Endothelial cell of umbilical vein (primary cell): ENCODE measurements around the gene TIGD7. TPM values are rescaled to one million over a fixed set of nuclear protein-coding genes. Genes with fewer than 3 reads are reported as not detected.

Source experiments
- BruUV-seq: library from RNA; stranded (reverse); fragments of 400-500 nt; replicated peaks from 2 replicates; lab custom pipeline; 2021; lab: Mats Ljungman, UMichigan
- CTCF ChIA-PET: fragments of 300-600, 350-600 bp; sonication (Branson Sonifier 250); formaldehyde crosslinking; loops from one replicate; lab custom pipeline; 2021; ENCODE audit warnings: antibody characterized with exemption, inconsistent platforms; lab: Charles Lee
- POLR2A ChIA-PET: fragments of 300-600, 350-600 bp; sonication (Branson Sonifier 250); formaldehyde crosslinking; loops from one replicate; lab custom pipeline; 2021; ENCODE audit warnings: antibody characterized with exemption, inconsistent platforms; lab: Charles Lee
- DNase-seq: peaks from one replicate; pipeline ENCODE4 v3.0.0-alpha.2; 2011; ENCODE audit warnings: low read depth, low spot score
- FAIRE-seq: peaks from 2 replicates; lab custom pipeline; 2011; peaks lifted over from hg19 to GRCh38; lab: Jason Lieb, UNC
- H2AFZ ChIP-seq: 2 replicates; pipeline ENCODE4 v1.6.0; 2012; ENCODE audit warnings: low read depth, low read length, control low read depth, inconsistent platforms
- H3K27ac ChIP-seq: 2 replicates; pipeline ENCODE4 v1.5.1; 2011; ENCODE audit warnings: low read depth, mild to moderate bottlenecking, control low read depth, low read length, moderate library complexity; ENCODE audit not compliant: insufficient read depth
- H3K27me3 ChIP-seq, 2 experiments: 2 replicates each; pipeline versions ENCODE4 v1.6.0 to v1.6.1; 2011; ENCODE audit warnings: low read length in 2 of 2, mixed read lengths in 1 of 2; ENCODE audit not compliant: control insufficient read depth in 2 of 2, insufficient read depth in 2 of 2
- H3K36me3 ChIP-seq, 2 experiments: 2 replicates in 1 of 2; 3 replicates in 1 of 2; pipeline ENCODE4 v1.5.1; 2011; ENCODE audit warnings: low read length in 2 of 2, mild to moderate bottlenecking in 1 of 2, moderate library complexity in 1 of 2; ENCODE audit not compliant: control insufficient read depth in 2 of 2, insufficient read depth in 2 of 2; ENCODE audit errors: extremely low read depth in 1 of 2
- H3K4me1 ChIP-seq: 3 replicates; pipeline ENCODE4 v1.5.1; 2011; ENCODE audit warnings: mild to moderate bottlenecking, low read length; ENCODE audit not compliant: control insufficient read depth, insufficient read depth; ENCODE audit errors: extremely low read depth
- H3K4me2 ChIP-seq: 2 replicates; pipeline ENCODE4 v1.6.1; 2011; ENCODE audit warnings: low read length, control low read depth, mixed read lengths; ENCODE audit not compliant: insufficient read depth
- H3K4me3 ChIP-seq, 3 experiments: fragments of 200-600 bp in 1 of 3; sonication (generic), shearing (Covaris generic) in 1 of 3; replicated peaks in 1 of 3; 2 replicates each; pipeline ENCODE4 v1.5.1; 2011 to 2016; ENCODE audit warnings: control low read depth in 3 of 3, low read length in 3 of 3, mild to moderate bottlenecking in 2 of 3, inconsistent platforms in 1 of 3, low read depth in 1 of 3, moderate library complexity in 1 of 3; ENCODE audit not compliant: insufficient read depth in 1 of 3
- H3K79me2 ChIP-seq: 2 replicates; pipeline ENCODE4 v1.6.0; 2012; ENCODE audit warnings: low read length, inconsistent platforms; ENCODE audit not compliant: control insufficient read depth, insufficient read depth
- H3K9ac ChIP-seq: replicated peaks from 2 replicates; pipeline ENCODE3; 2011; ENCODE audit warnings: low read length, control low read depth; ENCODE audit not compliant: insufficient read depth; ENCODE audit errors: extremely low read depth
- H3K9me1 ChIP-seq: replicated peaks from 3 replicates; pipeline ENCODE4 v1.6.0; 2011; ENCODE audit warnings: mild to moderate bottlenecking, low read length; ENCODE audit not compliant: control insufficient read depth, insufficient read depth; ENCODE audit errors: extremely low read depth
- H3K9me3 ChIP-seq: replicated peaks from 2 replicates; pipeline ENCODE4 v1.5.1; 2012; ENCODE audit warnings: low read length, inconsistent platforms; ENCODE audit not compliant: control insufficient read depth, insufficient read depth
- H4K20me1 ChIP-seq: replicated peaks from 2 replicates; pipeline ENCODE3; 2011; ENCODE audit warnings: mild to moderate bottlenecking, low read length; ENCODE audit not compliant: control insufficient read depth, insufficient read depth; ENCODE audit errors: extremely low read depth
- CTCF ChIP-seq, 2 donors: IDR thresholded peaks; 1 replicate in 1 of 2; 2 replicates in 1 of 2; pipeline ENCODE4 v1.5.1; 2011; ENCODE audit warnings: low read length in 2 of 2, mild to moderate bottlenecking in 2 of 2, moderate library complexity in 2 of 2, control low read depth in 1 of 2, inconsistent platforms in 1 of 2, low read depth in 1 of 2; ENCODE audit not compliant: insufficient read depth in 1 of 2; ENCODE audit errors: extremely low read depth in 1 of 2
- EZH2 ChIP-seq: IDR thresholded peaks from 2 replicates; pipeline ENCODE4 v1.6.1; 2012; ENCODE audit warnings: borderline replicate concordance, low read depth, mild to moderate bottlenecking, moderate library complexity, low read length, inconsistent platforms; ENCODE audit not compliant: severe bottlenecking
- FOS ChIP-seq: IDR thresholded peaks from 2 replicates; pipeline ENCODE4 v1.6.1; 2011; ENCODE audit warnings: mild to moderate bottlenecking, low read length, moderate library complexity, borderline replicate concordance; ENCODE audit not compliant: insufficient read depth
- GATA2 ChIP-seq: IDR thresholded peaks from 2 replicates; pipeline ENCODE4 v1.7.0; 2011; ENCODE audit warnings: low read depth, mild to moderate bottlenecking, moderate library complexity, mixed read lengths, low read length; ENCODE audit not compliant: insufficient read length, insufficient read depth
- JUN ChIP-seq: IDR thresholded peaks from 2 replicates; pipeline ENCODE4 v1.6.1; 2011; ENCODE audit warnings: borderline replicate concordance, low read depth; ENCODE audit not compliant: insufficient read length, insufficient read depth
- MAX ChIP-seq: IDR thresholded peaks from 2 replicates; pipeline ENCODE4 v1.6.1; 2011; ENCODE audit not compliant: insufficient read depth, insufficient read length
- MYC ChIP-seq: IDR thresholded peaks from one replicate; pipeline ENCODE4 v1.6.1; 2011; ENCODE audit warnings: mild to moderate bottlenecking, low read depth, low read length
- POLR2A ChIP-seq: IDR thresholded peaks from 2 replicates; pipeline ENCODE4 v1.6.1; 2012; ENCODE audit warnings: low read depth, mild to moderate bottlenecking, control low read depth, low read length
- POLR2AphosphoS5 ChIP-seq: IDR thresholded peaks from 2 replicates; pipeline ENCODE4 v1.6.1; 2012; ENCODE audit warnings: low read depth, mild to moderate bottlenecking, control low read depth, low read length, moderate library complexity; ENCODE audit not compliant: insufficient read depth
- dilution Hi-C: fragments of 300-500 bp; cut with MboI; formaldehyde crosslinking; loops from one replicate; pipeline ENCODE4 v1.15.0; 2019; ENCODE audit warnings: low sequenced_read_pairs; ENCODE audit not compliant: extremely low pct_ligation_motif_present
- intact Hi-C: fragments of 100-400 bp; cut with micrococcal nuclease; formaldehyde crosslinking; loops from one replicate; pipeline ENCODE4 v1.10.0; 2022
- polyA plus RNA-seq, 4 experiments: library from polyadenylated mRNA; depleted of rRNA in 3 of 4; stranded (reverse) in 3 of 4; unstranded in 1 of 4; fragments of >200 nt; gene quantifications; 2 replicates each; pipeline versions ENCODE4 v1.2.1 to v1.2.3, GENCODE V29; 2011 to 2012; ENCODE audit warnings: missing spikeins in 1 of 4
- total RNA-seq: library from RNA; stranded (reverse); gene quantifications from 2 replicates; pipeline ENCODE4 v1.2.3, GENCODE V29; 2021

Gene TIGD7
- total and polyA plus RNA-seq, 2 donors (not counting 3 experiments of a cell fraction or from before 2014, with no cell fraction given): 1.1 to 3.5 TPM

GRCh38 chr16:3282730-3283542 lies 22.3 kb downstream of the TIGD7 start, which contains the start of gene ZNF263:
Gene ZNF263 (plus strand): TSS chr16:3283491. CDS start chr16:3283819, 328 bp downstream.
- ChIA-PET CTCF (interaction anchor here (1.0 to 3.2 kb wide), 7 partner anchors 9 to 218 kb away, joined by 3 to 21 read pairs (median 4); partner anchors contain the start of gene CLUAP1), POLR2A (interaction anchor here (1.3 to 1.6 kb wide), 4 partner anchors 22 to 218 kb away, joined by 3 to 7 read pairs (median 4); partner anchors contain the start of genes CLUAP1, ZNF174 and ZSCAN32)
- Histone ChIP-seq H3K4me3 (peak within 1 kb of the TSS; percentile 74 to 79 (median 77)), H3K36me3 (peaks cover 0 to 5% of the 10 kb centered on the region in 2 experiments), H3K9ac (peak within 1 kb of the TSS; percentile 86), H3K27me3 (peaks cover 2 to 6% of the 10 kb centered on the region in 2 experiments), H3K9me1 (no peaks in the 10 kb centered on the region), H3K4me2 (peak within 1 kb of the TSS; percentile 93), H3K27ac (peak within 1 kb of the TSS; percentile 92), H4K20me1 (no peaks in the 10 kb centered on the region), H3K79me2 (peaks cover 35% of the 10 kb centered on the region), H2AFZ (peak within 1 kb of the TSS; percentile 69), H3K4me1 (peaks cover 13% of the 10 kb centered on the region), H3K9me3 (no peaks in the 10 kb centered on the region)
- DNase-seq: peak; percentile 98
- FAIRE-seq: peak; percentile 98
- intact Hi-C loops (loop anchor here (1.0 to 2.0 kb wide), 6 partner anchors 19 to 217 kb away; partner anchors contain the start of genes OR1F1, TIGD7, ZNF174 and ZNF75A), dilution Hi-C loops (no loop called here)
- BruUV-seq: TSS peak; percentile 71
- peak; percentile 81 for TF ChIP-seq MAX
- TF ChIP-seq POLR2A: peak; percentile 75
- no peak for TF ChIP-seq GATA2
- TF ChIP-seq POLR2AphosphoS5: peak; percentile 83
- TF ChIP-seq EZH2: no peak
- no peak for TF ChIP-seq CTCF (IDR thresholded peaks at IDR 0.05; ENCODE audit: extremely low read depth in 1 of 2, insufficient read depth in 1 of 2, low read depth in 1 of 2, low read length in 2 of 2)
- TF ChIP-seq JUN: peak; percentile 8
- TF ChIP-seq FOS: peak; percentile 25
- TF ChIP-seq MYC: no peak
